HG02870 (cell line): Measurements from ENCODE around the gene GLMP.

ENCODE experiments used
- ATAC-seq: cut with Tn5 transposase; IDR thresholded peaks from one replicate; pipeline ENCODE4 v1.9.1; 2021; ENCODE audit warnings: mild to moderate bottlenecking, moderate library complexity; ENCODE audit not compliant: unreplicated experiment

The GLMP gene

GRCh38 chr1:156253634-156254033, 41.8 kb downstream of the GLMP start:
- ATAC-seq = no peak

DNA sequence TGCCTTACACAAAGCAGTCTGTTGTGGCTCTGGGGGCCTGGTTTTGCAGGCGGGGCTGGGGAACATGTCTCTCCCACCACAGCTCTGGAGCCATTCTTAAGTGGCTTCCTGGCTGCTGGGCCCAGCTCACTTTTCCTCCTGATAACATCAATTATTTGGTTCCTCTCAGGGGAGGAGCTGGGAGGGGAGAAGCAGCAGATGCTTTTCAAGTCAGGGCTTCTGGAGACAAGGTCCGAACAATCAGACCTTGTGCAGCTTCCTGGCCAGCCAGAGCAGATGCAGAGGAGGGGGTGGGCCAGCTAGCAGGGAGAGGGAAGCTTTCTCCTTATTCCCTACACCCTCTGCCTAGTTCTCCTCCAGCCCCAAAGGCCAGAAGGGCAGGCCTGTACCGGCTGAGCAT, 44.0 kb downstream of the GLMP start:
- ATAC-seq = no peak

GRCh38 chr1:156249593-156249992, 45.9 kb downstream of the GLMP start:
- no peak for ATAC-seq

DNA sequence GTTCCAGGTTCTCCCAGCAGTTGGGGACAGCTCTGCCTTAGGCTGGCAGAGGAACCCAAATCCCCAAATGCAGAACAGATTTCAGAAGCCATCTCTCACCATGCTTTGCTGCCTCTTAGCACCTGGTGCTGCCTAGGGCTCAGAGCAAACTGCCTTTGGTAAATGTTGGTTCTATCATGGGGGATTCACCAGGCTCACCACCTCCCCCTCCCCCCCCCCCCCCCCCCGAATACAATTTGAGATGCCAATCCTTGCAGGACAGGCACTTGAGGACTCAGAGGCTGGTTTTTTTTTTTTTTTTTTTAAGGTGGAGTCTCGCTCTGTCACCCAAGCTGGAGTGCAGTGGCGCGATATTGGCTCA, 47.2 kb downstream of the GLMP start:
- ATAC-seq = no peak

- no peak for ATAC-seq
Observed at GRCh38 chr1:156247460-156248322, 47.8 kb downstream of the GLMP start, which contains the start of gene PAQR6. Gene PAQR6, minus strand, starts transcription at chr1:156248056. Its CDS starts 1,325 bp downstream, at chr1:156246731.

DNA sequence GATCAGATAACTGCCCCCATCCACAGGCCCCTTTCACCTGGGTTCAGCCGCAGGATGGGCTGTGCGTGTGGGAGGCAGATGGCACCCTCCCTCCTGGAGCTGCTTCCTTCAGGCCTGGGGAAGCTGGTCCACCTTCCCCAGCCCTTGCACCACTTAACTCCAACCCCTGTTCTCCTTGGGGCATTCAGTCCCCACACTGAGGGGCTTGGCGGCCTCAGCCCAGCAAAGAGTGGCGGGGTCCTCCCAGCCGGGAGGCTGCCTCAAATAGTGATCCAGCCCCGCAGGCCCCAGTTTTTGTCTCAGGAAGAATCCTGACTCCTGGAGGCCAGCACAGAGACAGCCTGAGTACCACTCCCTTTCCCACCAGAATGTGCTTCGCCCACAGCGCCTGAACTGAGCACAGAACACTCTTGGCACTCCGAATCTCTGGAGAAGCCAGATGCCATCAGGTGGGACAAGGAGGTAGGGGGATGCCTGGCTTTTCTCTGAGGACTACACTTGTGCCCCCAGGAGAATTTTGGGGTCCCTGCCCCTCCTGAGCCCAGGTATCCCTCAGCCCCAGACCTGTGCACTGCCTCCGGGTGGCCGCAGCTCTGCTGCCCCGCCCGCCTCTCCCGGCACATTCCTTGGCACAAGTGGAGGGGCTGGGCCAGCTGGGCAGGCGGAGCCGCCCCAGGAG, 48.6 kb downstream of the GLMP start:
- ATAC-seq = no peak

DNA sequence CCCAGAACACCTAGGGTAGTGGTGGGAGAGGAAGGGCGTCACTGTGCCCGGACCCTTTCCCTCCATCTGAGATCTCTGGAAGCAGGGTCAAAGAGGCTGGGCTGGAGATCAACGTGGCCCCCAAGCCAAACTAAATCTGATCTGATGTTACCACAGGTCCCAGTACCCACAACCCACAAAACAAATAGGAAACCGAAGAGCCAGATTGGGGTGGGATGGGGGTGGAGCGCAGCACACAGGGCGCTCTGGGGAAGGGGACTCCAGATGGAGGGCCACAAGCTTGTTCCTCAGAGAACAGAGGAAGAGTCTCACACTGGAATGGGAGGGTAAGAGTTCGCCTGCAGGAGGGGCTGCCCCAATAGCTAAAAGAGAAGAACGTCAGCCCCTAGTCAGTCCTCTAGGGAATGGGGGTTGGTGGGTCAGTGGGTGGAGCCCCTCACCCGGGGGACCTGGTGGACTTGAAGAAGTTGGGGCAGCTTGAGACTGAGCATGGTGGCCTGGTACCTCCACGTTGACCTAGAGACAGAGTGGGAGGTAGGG, 49.2 kb downstream of the GLMP start:
- ATAC-seq = no peak

DNA sequence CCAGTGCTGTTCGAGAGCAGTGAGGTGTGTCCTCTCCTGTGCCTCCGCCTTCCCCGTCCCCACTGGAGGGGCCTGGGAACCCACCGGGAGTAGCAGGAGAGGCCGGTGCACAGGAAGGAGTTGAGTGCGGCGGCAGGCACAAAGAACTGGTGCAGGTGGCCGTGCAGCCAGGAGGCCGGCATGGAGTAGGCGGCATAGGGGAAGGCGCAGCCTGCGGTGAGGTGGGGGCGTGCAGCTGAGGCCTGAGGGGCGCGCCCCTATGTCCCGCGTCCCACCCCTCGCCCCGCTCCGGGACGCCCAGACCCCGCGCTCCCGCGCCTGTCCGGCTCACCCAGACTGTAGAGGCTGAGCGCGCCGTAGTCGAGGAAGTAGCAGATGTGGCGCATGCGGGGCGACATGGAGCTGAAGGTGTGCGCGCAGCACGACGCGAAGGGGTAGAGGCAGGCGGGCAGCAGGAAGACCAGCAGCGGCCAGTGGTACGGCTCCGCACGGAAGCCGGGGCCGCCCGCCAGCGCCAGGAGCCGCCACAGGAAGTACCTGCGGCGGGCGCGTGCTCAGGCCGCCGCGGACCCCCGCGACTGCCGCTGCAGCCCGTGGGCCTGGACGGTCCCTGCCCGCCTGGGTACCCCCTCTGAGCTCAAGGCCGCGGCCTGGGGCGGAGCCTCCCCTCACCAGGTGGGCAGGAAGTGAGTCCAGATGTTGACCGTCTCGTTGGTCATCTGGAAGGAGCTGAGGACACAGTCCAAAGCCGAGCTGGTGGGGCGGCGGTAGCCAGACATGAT, 49.8 kb downstream of the GLMP start:
- no peak for ATAC-seq

DNA sequence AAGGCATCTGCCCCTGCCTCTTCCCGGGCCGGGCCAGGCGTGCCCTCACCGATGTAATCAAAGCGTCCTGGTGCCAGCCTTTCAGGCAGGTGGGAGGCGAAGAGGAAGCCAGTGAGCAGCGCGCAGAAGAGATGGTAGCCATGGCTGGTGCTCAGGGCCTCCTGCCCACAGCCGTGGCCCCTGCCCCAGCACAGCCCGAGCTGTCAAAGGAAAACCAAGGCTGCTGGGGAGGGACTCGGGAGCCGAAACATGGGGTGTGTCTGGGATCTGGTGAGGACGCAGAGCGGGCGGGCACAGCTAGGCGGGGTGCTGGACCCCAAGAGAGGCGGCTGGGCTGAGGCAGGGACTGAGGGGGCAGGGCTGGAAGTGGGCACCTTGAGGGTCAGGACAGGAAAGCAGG, 50.8 kb downstream of the GLMP start:
- no peak for ATAC-seq

DNA sequence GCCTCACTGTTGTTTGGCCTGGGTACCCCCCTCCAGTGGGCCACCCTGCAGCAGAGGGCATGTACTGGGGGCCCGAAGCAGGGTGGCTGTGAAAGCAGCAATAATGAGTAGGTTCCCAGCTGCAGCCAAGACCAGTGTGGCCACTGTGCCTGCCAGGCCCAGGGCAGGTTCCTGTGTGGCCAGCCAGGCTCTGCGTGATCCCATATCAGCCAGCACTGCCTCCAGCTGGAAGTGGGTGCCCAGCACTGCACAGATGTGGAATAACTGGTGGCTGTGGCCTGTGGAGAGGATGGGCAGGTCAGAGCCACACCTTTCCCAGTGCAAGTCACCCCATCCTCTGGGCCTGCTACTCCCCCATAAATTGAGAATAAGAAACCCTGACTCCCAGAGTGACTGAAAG, 51.4 kb downstream of the GLMP start:
- no peak for ATAC-seq

GRCh38 chr1:156242738-156243137, 52.7 kb downstream of the GLMP start:
- ATAC-seq = no peak
